Neuron (in vitro differentiated cells): ENCODE data around the gene PANX1.

ENCODE experiments used
- H2AFZ ChIP-seq: one replicate; pipeline ENCODE4 v1.6.1; 2013; ENCODE audit warnings: low read depth, mild to moderate bottlenecking, inconsistent platforms, low read length, moderate library complexity
- H3K27me3 ChIP-seq: one replicate; pipeline ENCODE4 v1.6.1; 2013; ENCODE audit warnings: low read length; ENCODE audit not compliant: insufficient read depth
- H3K36me3 ChIP-seq: one replicate; pipeline ENCODE4 v1.6.1; 2013; ENCODE audit warnings: low read length; ENCODE audit not compliant: insufficient read depth
- H3K4me1 ChIP-seq: one replicate; pipeline ENCODE4 v1.6.1; 2013; ENCODE audit warnings: low read length; ENCODE audit not compliant: insufficient read depth
- H3K4me3 ChIP-seq: 2 replicates; pipeline ENCODE4 v1.5.1; 2013; ENCODE audit warnings: mild to moderate bottlenecking, low read length, moderate library complexity
- H3K9me3 ChIP-seq: one replicate; pipeline ENCODE4 v1.6.1; 2013; ENCODE audit warnings: low read length

Gene PANX1

GRCh38 chr11:94128746-94129511 lies at the start of gene PANX1:
TSS of gene PANX1 (plus strand) at chr11:94128841. CDS start at chr11:94129313, 472 bp downstream.
- H2AFZ ChIP-seq = peak within 1 kb of the TSS; percentile 93
- peak within 1 kb of the TSS; percentile 68 for H3K4me3 ChIP-seq
- H3K4me1 ChIP-seq = peaks cover 37% of the 10 kb centered on the region
- no peaks in the 10 kb centered on the region for H3K9me3 ChIP-seq
- no peaks in the 10 kb centered on the region for H3K36me3 ChIP-seq
- H3K27me3 ChIP-seq = no peaks in the 10 kb centered on the region

GRCh38 chr11:94084164-94084563 lies 44.5 kb upstream of the PANX1 start:
- H3K36me3 ChIP-seq = no peaks in the 10 kb centered on the region
- H3K4me3 ChIP-seq = no peak overlapping the region
- no peak overlapping the region for H2AFZ ChIP-seq
- no peaks in the 10 kb centered on the region for H3K4me1 ChIP-seq
- H3K27me3 ChIP-seq = no peaks in the 10 kb centered on the region
- no peaks in the 10 kb centered on the region for H3K9me3 ChIP-seq

- no peaks in the 10 kb centered on the region for H3K4me1 ChIP-seq
- no peak overlapping the region for H2AFZ ChIP-seq
- H3K4me3 ChIP-seq = no peak overlapping the region
- no peaks in the 10 kb centered on the region for H3K9me3 ChIP-seq
- H3K36me3 ChIP-seq = no peaks in the 10 kb centered on the region
- no peaks in the 10 kb centered on the region for H3K27me3 ChIP-seq
Observed at GRCh38 chr11:94088906-94089305, 39.7 kb upstream of the PANX1 start.

GRCh38 chr11:94089341-94089740 lies 39.3 kb upstream of the PANX1 start:
- H3K4me3 ChIP-seq = no peak overlapping the region
- no peaks in the 10 kb centered on the region for H3K36me3 ChIP-seq
- H3K27me3 ChIP-seq = no peaks in the 10 kb centered on the region
- no peaks in the 10 kb centered on the region for H3K9me3 ChIP-seq
- no peaks in the 10 kb centered on the region for H3K4me1 ChIP-seq
- H2AFZ ChIP-seq = no peak overlapping the region

GRCh38 chr11:94090401-94090800 lies 38.2 kb upstream of the PANX1 start:
- no peaks in the 10 kb centered on the region for H3K4me1 ChIP-seq
- no peak overlapping the region for H2AFZ ChIP-seq
- H3K27me3 ChIP-seq = no peaks in the 10 kb centered on the region
- H3K4me3 ChIP-seq = no peak overlapping the region
- H3K9me3 ChIP-seq = no peaks in the 10 kb centered on the region
- no peaks in the 10 kb centered on the region for H3K36me3 ChIP-seq

GRCh38 chr11:94091091-94091490 lies 37.5 kb upstream of the PANX1 start:
- Histone ChIP-seq H3K4me1 (no peaks in the 10 kb centered on the region), H3K9me3 (no peaks in the 10 kb centered on the region), H3K36me3 (no peaks in the 10 kb centered on the region), H3K4me3 (no peak overlapping the region), H2AFZ (no peak overlapping the region), H3K27me3 (no peaks in the 10 kb centered on the region)

- Histone ChIP-seq H3K27me3 (no peaks in the 10 kb centered on the region), H3K4me1 (no peaks in the 10 kb centered on the region), H2AFZ (no peak overlapping the region), H3K36me3 (no peaks in the 10 kb centered on the region), H3K4me3 (no peak overlapping the region), H3K9me3 (peaks cover 2% of the 10 kb centered on the region)
Observed at GRCh38 chr11:94100253-94100652, 28.4 kb upstream of the PANX1 start.

- H3K4me3 ChIP-seq = no peak overlapping the region
- H2AFZ ChIP-seq = no peak overlapping the region
- H3K36me3 ChIP-seq = no peaks in the 10 kb centered on the region
- no peaks in the 10 kb centered on the region for H3K27me3 ChIP-seq
- no peaks in the 10 kb centered on the region for H3K4me1 ChIP-seq
- peaks cover 2% of the 10 kb centered on the region for H3K9me3 ChIP-seq
Observed at GRCh38 chr11:94103471-94103870, 25.2 kb upstream of the PANX1 start.

- H3K4me1 ChIP-seq = no peaks in the 10 kb centered on the region
- H3K36me3 ChIP-seq = no peaks in the 10 kb centered on the region
- no peak overlapping the region for H2AFZ ChIP-seq
- no peaks in the 10 kb centered on the region for H3K27me3 ChIP-seq
- H3K4me3 ChIP-seq = no peak overlapping the region
- peaks cover 2% of the 10 kb centered on the region for H3K9me3 ChIP-seq
Observed at GRCh38 chr11:94104734-94105133, 23.9 kb upstream of the PANX1 start.

- Histone ChIP-seq H2AFZ (no peak overlapping the region), H3K9me3 (no peaks in the 10 kb centered on the region), H3K36me3 (no peaks in the 10 kb centered on the region), H3K4me1 (peaks cover 2% of the 10 kb centered on the region), H3K27me3 (no peaks in the 10 kb centered on the region), H3K4me3 (no peak overlapping the region)
Observed at GRCh38 chr11:94106716-94107115, 21.9 kb upstream of the PANX1 start.

- Histone ChIP-seq H3K4me3 (no peak overlapping the region), H2AFZ (no peak overlapping the region), H3K36me3 (no peaks in the 10 kb centered on the region), H3K4me1 (peaks cover 7% of the 10 kb centered on the region), H3K9me3 (no peaks in the 10 kb centered on the region), H3K27me3 (no peaks in the 10 kb centered on the region)
Observed at GRCh38 chr11:94107363-94107762, 21.3 kb upstream of the PANX1 start.

GRCh38 chr11:94111241-94111640 lies 17.4 kb upstream of the PANX1 start:
- no peaks in the 10 kb centered on the region for H3K27me3 ChIP-seq
- no peak overlapping the region for H3K4me3 ChIP-seq
- H2AFZ ChIP-seq = no peak overlapping the region
- no peaks in the 10 kb centered on the region for H3K36me3 ChIP-seq
- no peaks in the 10 kb centered on the region for H3K9me3 ChIP-seq
- peaks cover 14% of the 10 kb centered on the region for H3K4me1 ChIP-seq

GRCh38 chr11:94111660-94112059 lies 17.0 kb upstream of the PANX1 start:
- Histone ChIP-seq H2AFZ (no peak overlapping the region), H3K27me3 (no peaks in the 10 kb centered on the region), H3K9me3 (no peaks in the 10 kb centered on the region), H3K4me1 (peaks cover 14% of the 10 kb centered on the region), H3K4me3 (no peak overlapping the region), H3K36me3 (no peaks in the 10 kb centered on the region)
